ENCODE data around the gene PNPLA7. TPM values are rescaled to one million over a fixed set of nuclear protein-coding genes. Genes with fewer than 3 reads are reported as not detected.

The PNPLA7 gene
- total RNA-seq, 4 donors from 2014 or later, result 11.4 to 48.6 (median 27.2) TPM

DNA sequence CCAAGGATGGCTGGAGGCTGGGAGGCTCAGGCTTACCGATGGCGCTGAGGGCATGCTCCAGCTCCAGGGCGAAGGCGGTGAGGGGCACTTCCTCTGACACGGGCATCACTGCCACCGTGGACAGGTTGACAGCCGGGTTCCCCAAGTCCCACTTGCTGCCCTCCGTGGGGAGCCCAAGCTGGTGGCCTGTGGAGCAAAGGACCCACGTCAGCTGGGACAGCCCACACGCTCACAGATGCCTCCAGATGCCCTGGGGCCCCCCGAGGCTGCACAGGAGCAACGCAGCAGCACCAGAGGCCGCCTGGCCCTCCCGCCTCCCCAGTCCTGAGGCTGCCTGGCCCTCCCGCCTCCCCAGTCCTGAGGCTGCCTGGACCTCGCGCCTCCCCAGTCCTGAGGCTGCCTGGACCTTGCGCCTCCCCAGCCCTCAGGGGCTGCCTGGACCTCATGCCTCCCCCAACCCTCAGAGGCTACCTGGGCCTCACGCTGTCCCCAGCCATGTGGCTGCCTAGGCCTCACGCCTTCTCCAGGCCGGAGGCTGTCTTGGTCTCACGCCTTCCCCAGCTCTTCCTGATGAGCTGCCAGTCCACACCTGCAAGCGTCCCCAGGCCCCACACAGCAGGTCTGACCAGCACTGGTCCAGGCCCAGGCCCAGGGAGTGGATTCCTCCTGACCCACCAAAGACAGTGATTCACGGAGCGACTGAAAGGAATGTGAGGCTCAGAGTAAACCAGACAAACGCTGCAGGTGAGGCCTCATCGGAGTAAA, 65.5 kb downstream of the PNPLA7 start:
- no peak for TF ChIP-seq POLR2A (IDR thresholded peaks at IDR 0.05)
- TF ChIP-seq, protein P1, sequence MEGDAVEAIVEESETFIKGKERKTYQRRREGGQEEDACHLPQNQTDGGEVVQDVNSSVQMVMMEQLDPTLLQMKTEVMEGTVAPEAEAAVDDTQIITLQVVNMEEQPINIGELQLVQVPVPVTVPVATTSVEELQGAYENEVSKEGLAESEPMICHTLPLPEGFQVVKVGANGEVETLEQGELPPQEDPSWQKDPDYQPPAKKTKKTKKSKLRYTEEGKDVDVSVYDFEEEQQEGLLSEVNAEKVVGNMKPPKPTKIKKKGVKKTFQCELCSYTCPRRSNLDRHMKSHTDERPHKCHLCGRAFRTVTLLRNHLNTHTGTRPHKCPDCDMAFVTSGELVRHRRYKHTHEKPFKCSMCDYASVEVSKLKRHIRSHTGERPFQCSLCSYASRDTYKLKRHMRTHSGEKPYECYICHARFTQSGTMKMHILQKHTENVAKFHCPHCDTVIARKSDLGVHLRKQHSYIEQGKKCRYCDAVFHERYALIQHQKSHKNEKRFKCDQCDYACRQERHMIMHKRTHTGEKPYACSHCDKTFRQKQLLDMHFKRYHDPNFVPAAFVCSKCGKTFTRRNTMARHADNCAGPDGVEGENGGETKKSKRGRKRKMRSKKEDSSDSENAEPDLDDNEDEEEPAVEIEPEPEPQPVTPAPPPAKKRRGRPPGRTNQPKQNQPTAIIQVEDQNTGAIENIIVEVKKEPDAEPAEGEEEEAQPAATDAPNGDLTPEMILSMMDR (IDR thresholded peaks at IDR 0.05), result no peak
- no peaks in the 10 kb centered on the region for H3K27me3 ChIP-seq
- H3K4me1 ChIP-seq, result no peaks in the 10 kb centered on the region
- no peak overlapping the region for H3K27ac ChIP-seq
- H3K36me3 ChIP-seq, result no peaks in the 10 kb centered on the region
- H3K4me3 ChIP-seq, result no peak overlapping the region
- DNase-seq, result no peak
- H3K9me3 ChIP-seq, result no peaks in the 10 kb centered on the region

GRCh38 chr9:137482094-137482781, 68.0 kb downstream of the PNPLA7 start:
- Histone ChIP-seq H3K27me3 (no peaks in the 10 kb centered on the region), H3K36me3 (no peaks in the 10 kb centered on the region), H3K4me1 (no peaks in the 10 kb centered on the region), H3K4me3 (no peak overlapping the region), H3K9me3 (no peaks in the 10 kb centered on the region), H3K27ac (peak overlapping the region in 1 of 4 donors; percentile 17)
- TF ChIP-seq, protein P1 (IDR thresholded peaks at IDR 0.05), result no peak
- TF ChIP-seq POLR2A (IDR thresholded peaks at IDR 0.05), result no peak
- DNase-seq, result no peak

- no peak for TF ChIP-seq POLR2A (IDR thresholded peaks at IDR 0.05)
- TF ChIP-seq, protein P1 (IDR thresholded peaks at IDR 0.05), result no peak
- no peak for DNase-seq
- no peaks in the 10 kb centered on the region for H3K4me1 ChIP-seq
- H3K9me3 ChIP-seq, result peaks cover 0 to 4% (median 2%) of the 10 kb centered on the region in 4 donors
- no peak overlapping the region for H3K4me3 ChIP-seq
- no peaks in the 10 kb centered on the region for H3K36me3 ChIP-seq
- no peaks in the 10 kb centered on the region for H3K27me3 ChIP-seq
- H3K27ac ChIP-seq, result no peak overlapping the region
Measured at GRCh38 chr9:137480686-137481683, 69.2 kb downstream of the PNPLA7 start.

GRCh38 chr9:137479892-137480685, 70.1 kb downstream of the PNPLA7 start:
- H3K4me1 ChIP-seq, result no peaks in the 10 kb centered on the region
- DNase-seq, result no peak
- TF ChIP-seq POLR2A (IDR thresholded peaks at IDR 0.05), result no peak
- TF ChIP-seq, protein P1 (IDR thresholded peaks at IDR 0.05), result no peak

More at GRCh38 chr9:137479892-137480685, 70.1 kb downstream of the PNPLA7 start:
- H3K36me3 ChIP-seq, result no peaks in the 10 kb centered on the region
- peaks cover 0 to 11% (median 3%) of the 10 kb centered on the region in 4 donors for H3K9me3 ChIP-seq
- H3K27ac ChIP-seq, result no peak overlapping the region
- H3K4me3 ChIP-seq, result no peak overlapping the region
- H3K27me3 ChIP-seq, result no peaks in the 10 kb centered on the region
